ENCODE results near the gene AADAT.

DNA sequence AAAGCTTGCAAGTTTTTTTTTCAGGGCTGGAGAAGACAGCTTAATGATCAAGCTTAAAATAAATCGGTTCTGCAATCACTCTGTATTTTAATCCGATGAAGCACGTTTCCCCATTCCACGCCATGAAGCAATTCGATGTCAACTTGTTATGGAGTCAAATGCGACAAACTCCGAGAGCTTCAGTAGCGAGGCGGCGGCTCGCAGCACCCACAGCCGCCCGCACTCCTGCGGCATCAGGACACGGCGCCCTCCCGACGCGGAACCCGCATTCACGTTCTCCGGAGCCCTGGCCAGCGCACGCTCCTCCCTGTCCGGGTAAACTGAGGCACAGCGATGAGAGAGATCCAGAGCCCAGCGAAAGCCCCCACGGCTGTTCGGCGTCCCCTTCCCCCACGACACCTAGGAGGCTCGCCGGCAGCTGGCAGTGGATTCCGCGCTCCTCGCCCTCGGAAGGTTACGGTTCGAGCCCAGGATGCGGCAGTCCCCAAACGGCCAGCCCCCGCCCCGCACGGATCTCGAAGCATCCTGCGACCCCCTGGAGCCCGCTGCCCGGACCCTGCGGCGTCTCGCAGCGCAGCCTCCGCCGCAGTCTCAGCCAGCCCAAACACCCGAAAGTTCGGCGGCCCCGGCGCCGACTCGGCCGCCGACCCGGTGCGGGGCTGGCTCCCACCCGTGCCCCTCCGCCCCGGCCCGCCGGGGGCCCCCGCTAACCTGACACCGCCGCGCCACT lies 64.1 kb downstream of the AADAT start:
- TF ChIP-seq, protein P1, sequence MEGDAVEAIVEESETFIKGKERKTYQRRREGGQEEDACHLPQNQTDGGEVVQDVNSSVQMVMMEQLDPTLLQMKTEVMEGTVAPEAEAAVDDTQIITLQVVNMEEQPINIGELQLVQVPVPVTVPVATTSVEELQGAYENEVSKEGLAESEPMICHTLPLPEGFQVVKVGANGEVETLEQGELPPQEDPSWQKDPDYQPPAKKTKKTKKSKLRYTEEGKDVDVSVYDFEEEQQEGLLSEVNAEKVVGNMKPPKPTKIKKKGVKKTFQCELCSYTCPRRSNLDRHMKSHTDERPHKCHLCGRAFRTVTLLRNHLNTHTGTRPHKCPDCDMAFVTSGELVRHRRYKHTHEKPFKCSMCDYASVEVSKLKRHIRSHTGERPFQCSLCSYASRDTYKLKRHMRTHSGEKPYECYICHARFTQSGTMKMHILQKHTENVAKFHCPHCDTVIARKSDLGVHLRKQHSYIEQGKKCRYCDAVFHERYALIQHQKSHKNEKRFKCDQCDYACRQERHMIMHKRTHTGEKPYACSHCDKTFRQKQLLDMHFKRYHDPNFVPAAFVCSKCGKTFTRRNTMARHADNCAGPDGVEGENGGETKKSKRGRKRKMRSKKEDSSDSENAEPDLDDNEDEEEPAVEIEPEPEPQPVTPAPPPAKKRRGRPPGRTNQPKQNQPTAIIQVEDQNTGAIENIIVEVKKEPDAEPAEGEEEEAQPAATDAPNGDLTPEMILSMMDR (IDR thresholded peaks at IDR 0.05), result no peak
- TF ChIP-seq POLR2A (IDR thresholded peaks at IDR 0.05), result no peak
